Ovary (tissue), 9 donors: Measurements from ENCODE around the gene HSD17B7. TPM values are rescaled to one million over a fixed set of nuclear protein-coding genes. Genes with fewer than 3 reads are reported as not detected.

Source experiments
- DNase-seq, 5 donors: peaks; one replicate each; pipeline ENCODE4 v3.0.0-alpha.2; 2019 to 2020
- H3K27ac ChIP-seq, 2 donors: fragments of 200-600 bp; one replicate each; pipeline versions ENCODE4 v1.5.1 to v1.8.0; 2019 to 2022
- H3K27me3 ChIP-seq: fragments of 200-600 bp; one replicate; pipeline ENCODE4 v1.8.0; 2022
- H3K36me3 ChIP-seq: fragments of 200-600 bp; sonication (generic); one replicate; pipeline ENCODE4 v1.5.1; 2019
- H3K4me1 ChIP-seq: one replicate; pipeline ENCODE4 v1.8.1; 2013; ENCODE audit warnings: mild to moderate bottlenecking, moderate library complexity; ENCODE audit not compliant: insufficient read depth
- H3K4me3 ChIP-seq: fragments of 200-600 bp; sonication (generic); one replicate; pipeline ENCODE4 v1.5.1; 2017
- H3K9me3 ChIP-seq, 2 donors: fragments of 200-600 bp in 1 of 2; sonication (generic) in 1 of 2; one replicate each; pipeline versions ENCODE4 v1.5.1 to v1.8.1; 2013 to 2019; ENCODE audit warnings: mild to moderate bottlenecking in 1 of 2, moderate library complexity in 1 of 2
- CTCF ChIP-seq, 3 donors: fragments of 450-650 bp in 2 of 3; fragments of 200-600 bp in 1 of 3; IDR thresholded peaks; one replicate each; pipeline versions ENCODE4 v1.5.1 to v1.8.0; 2016 to 2022; ENCODE audit warnings: antibody characterized with exemption in 3 of 3, mild to moderate bottlenecking in 1 of 3
- EP300 ChIP-seq: sonication (generic); formaldehyde crosslinking; IDR thresholded peaks from one replicate; pipeline ENCODE4 v1.6.1; 2017; ENCODE audit warnings: antibody characterized with exemption
- POLR2A ChIP-seq: fragments of 450-650 bp; IDR thresholded peaks from one replicate; pipeline ENCODE4 v1.6.1; 2017; ENCODE audit warnings: antibody characterized with exemption, mild to moderate bottlenecking, moderate library complexity
- WGBS, 3 donors: extraction: QIAGEN DNeasy Blood & Tissue Kit in 1 of 3; methylation state at CpG; one replicate each; pipeline versions ENCODE4 v1.1.5 to v1.1.7; 2013 to 2017; 5-methylcytosine and 5-hydroxymethylcytosine counted together
- intact Hi-C, 4 donors: fragments of 100-400 bp; cut with DNase I; formaldehyde crosslinking; loops; one replicate each; pipeline versions ENCODE4 v1.11.0 to v1.15.1; 2022 to 2023
- polyA plus RNA-seq, 2 donors: library from polyadenylated mRNA; stranded (reverse); fragments of 200-250 nt in 1 of 2; fragments of 350-450 nt in 1 of 2; fragmentation: Illumina TruSeq in 1 of 2; extraction: RNeasy Lipid Tissue Mini Kit (QIAGEN cat#74804) in 1 of 2; gene quantifications; one replicate each; pipeline ENCODE4 v1.2.3, GENCODE V29; 2013 to 2014
- total RNA-seq, 7 donors: library from RNA; depleted of rRNA in 2 of 7; stranded (reverse); fragments of >200 nt in 2 of 7; fragmentation: NEBNext Ultra II Directional in 3 of 7; extraction: Animal tissue kit (Norgen Biotek cat#: 25700) in 3 of 7; gene quantifications; one replicate each; pipeline versions ENCODE4 v1.1.0 to v1.2.4, GENCODE V29; 2016 to 2023
- donor health status: DM: no; HTN: no; CAD: no; lungs with moderate emphysema.
- donor health status: DM: no; HTN: no; CAD: no.
- donor health status: Bipolar disorder and iron deficiency.
- donor health status: DM: yes; HTN: yes; CAD: no.
- donor health status: DM: no; HTN: no; CAD: no.
- donor health status: DM: yes; HTN: yes; CAD: no.

The HSD17B7 gene
- total and polyA plus RNA-seq, 9 donors, result 9.0 to 32.0 (median 12.8) TPM

DNA sequence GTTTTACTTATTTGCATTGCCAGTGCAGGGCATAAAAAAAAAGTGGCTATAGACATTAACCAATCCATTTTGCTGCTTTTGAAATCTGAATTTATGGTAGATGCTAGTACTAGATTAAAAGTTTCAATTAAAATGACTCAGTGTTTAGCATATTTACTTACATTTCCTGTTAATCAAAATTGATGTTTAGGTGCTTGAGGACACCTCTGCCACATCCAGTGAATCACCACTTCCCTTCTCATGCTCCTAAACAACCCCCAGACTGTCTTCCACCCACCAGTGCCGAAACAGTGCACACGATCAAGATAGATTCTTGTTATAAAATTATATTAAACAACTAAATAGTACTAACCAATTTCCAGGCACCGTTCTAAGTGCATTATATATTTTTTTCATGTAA, 32.7 kb downstream of the HSD17B7 start:
- 83 to 85% (median 85%) methylated on average over 3 of the region's 3 CpGs for WGBS, 3 donors
- Histone ChIP-seq H3K4me1 (peaks cover 5% of the 10 kb centered on the region), H3K36me3 (no peaks in the 10 kb centered on the region), H3K27me3 (no peaks in the 10 kb centered on the region), H3K27ac (no peak overlapping the region), H3K4me3 (no peak overlapping the region), H3K9me3 (no peaks in the 10 kb centered on the region)
- DNase-seq, result no peak
- intact Hi-C loops, result no loop called here
- TF ChIP-seq POLR2A, result no peak
- no peak for TF ChIP-seq EP300
- no peak for TF ChIP-seq CTCF (IDR thresholded peaks at IDR 0.05)

- Histone ChIP-seq H3K4me1 (peaks cover 5% of the 10 kb centered on the region), H3K27me3 (no peaks in the 10 kb centered on the region), H3K4me3 (no peak overlapping the region), H3K27ac (no peak overlapping the region), H3K9me3 (no peaks in the 10 kb centered on the region), H3K36me3 (no peaks in the 10 kb centered on the region)
- DNase-seq, result no peak
- 57 to 60% (median 58%) methylated on average over 2 of the region's 2 CpGs for WGBS, 3 donors
- intact Hi-C loops, result no loop called here
- no peak for TF ChIP-seq EP300
- TF ChIP-seq POLR2A, result no peak
- no peak for TF ChIP-seq CTCF (IDR thresholded peaks at IDR 0.05)
Measured at GRCh38 chr1:162823771-162824525, 33.4 kb downstream of the HSD17B7 start.

- no peak overlapping the region for H3K4me3 ChIP-seq
- H3K4me1 ChIP-seq, result peaks cover 2% of the 10 kb centered on the region
- DNase-seq, result no peak
- no peaks in the 10 kb centered on the region for H3K27me3 ChIP-seq
- H3K27ac ChIP-seq, result no peak overlapping the region
- WGBS, 3 donors, result 88 to 93% (median 92%) methylated on average over 1 of the region's 1 CpG
- H3K9me3 ChIP-seq, result no peaks in the 10 kb centered on the region
- no peaks in the 10 kb centered on the region for H3K36me3 ChIP-seq
- intact Hi-C loops, result no loop called here
- TF ChIP-seq EP300 (no peak), POLR2A (no peak), CTCF (IDR thresholded peaks at IDR 0.05) (no peak)
Measured at GRCh38 chr1:162829268-162829667, 38.8 kb downstream of the HSD17B7 start.

DNA sequence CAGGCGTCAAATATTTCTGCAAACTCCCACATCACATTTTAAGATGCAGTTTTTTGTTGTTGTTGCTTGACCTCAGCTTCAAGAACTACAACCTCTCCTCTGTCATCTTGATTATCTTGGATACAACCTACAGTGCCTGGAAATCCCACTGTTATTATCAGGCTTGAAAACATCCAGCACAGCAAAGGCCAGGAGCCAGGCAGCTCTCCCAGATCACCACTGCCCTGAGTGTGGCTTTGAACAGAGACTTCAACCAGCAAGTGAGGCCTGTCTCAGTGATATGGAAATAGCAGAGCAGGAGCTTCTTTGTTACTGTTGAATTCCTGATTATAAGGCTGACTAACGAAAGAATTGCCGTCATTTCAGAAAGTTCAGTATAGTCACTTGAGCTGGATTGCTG, 42.0 kb downstream of the HSD17B7 start:
- no peaks in the 10 kb centered on the region for H3K9me3 ChIP-seq
- H3K27me3 ChIP-seq, result no peaks in the 10 kb centered on the region
- H3K4me1 ChIP-seq, result peaks cover 2% of the 10 kb centered on the region
- no peak overlapping the region for H3K27ac ChIP-seq
- no peak overlapping the region for H3K4me3 ChIP-seq
- no peak for TF ChIP-seq CTCF (IDR thresholded peaks at IDR 0.05)
- TF ChIP-seq EP300, result no peak
- no peak for TF ChIP-seq POLR2A
- WGBS, 3 donors, result 29 to 89% (median 76%) methylated on average over 3 of the region's 3 CpGs
- intact Hi-C loops, result no loop called here
- DNase-seq, result no peak
- no peaks in the 10 kb centered on the region for H3K36me3 ChIP-seq
